ENCODE data around the gene MRRF. TPM values are rescaled to one million over a fixed set of nuclear protein-coding genes. Genes with fewer than 3 reads are reported as not detected.

Gene MRRF
- total RNA-seq, 1 experiment from 2014 or later = 42.3 TPM

DNA sequence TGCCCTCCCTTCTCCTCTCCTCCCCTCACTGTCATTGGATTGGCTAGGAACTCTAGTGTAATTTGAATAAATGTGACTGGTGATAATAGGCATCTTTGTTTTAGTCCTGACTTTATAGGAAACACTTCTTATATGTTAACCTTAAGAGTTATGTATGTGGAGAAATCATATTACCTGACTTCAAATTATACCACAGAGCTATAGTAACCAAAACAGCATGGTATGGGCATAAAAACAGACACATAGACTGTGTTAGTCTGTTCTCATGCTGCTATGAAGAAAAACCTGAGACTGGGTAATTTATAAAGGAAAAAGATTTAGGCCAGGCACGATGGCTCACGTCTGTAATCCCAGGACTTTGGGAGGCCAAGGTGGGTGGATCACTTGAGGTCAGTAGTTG is 9.4 kb downstream of the MRRF start:
- no peaks in the 10 kb centered on the region for H3K27me3 Mint-ChIP-seq (ENCODE audit: low read depth)
- no peak overlapping the region for H3K4me3 Mint-ChIP-seq
- ATAC-seq = no peak
- H3K4me1 Mint-ChIP-seq = no peaks in the 10 kb centered on the region
- peaks cover 17% of the 10 kb centered on the region for H3K9me3 Mint-ChIP-seq
- peaks cover 70% of the 10 kb centered on the region for H3K36me3 Mint-ChIP-seq
- DNase-seq (ENCODE audit: low spot score) = no peak
- POLR2A ChIA-PET = no interaction called here
- CTCF ChIA-PET = no interaction called here
- no peak overlapping the region for H3K27ac Mint-ChIP-seq
- TF ChIP-seq RELA (CRISPR knock-in tag; IDR thresholded peaks at IDR 0.05; ENCODE audit: borderline replicate concordance) (no peak), NFATC4 (CRISPR knock-in tag; IDR thresholded peaks at IDR 0.05) (no peak), ZNF219 (CRISPR knock-in tag; IDR thresholded peaks at IDR 0.05; ENCODE audit: borderline replicate concordance) (no peak), ESRRA (CRISPR knock-in tag; IDR thresholded peaks at IDR 0.05; ENCODE audit: borderline replicate concordance) (no peak)
- TF ChIP-seq, protein P1, sequence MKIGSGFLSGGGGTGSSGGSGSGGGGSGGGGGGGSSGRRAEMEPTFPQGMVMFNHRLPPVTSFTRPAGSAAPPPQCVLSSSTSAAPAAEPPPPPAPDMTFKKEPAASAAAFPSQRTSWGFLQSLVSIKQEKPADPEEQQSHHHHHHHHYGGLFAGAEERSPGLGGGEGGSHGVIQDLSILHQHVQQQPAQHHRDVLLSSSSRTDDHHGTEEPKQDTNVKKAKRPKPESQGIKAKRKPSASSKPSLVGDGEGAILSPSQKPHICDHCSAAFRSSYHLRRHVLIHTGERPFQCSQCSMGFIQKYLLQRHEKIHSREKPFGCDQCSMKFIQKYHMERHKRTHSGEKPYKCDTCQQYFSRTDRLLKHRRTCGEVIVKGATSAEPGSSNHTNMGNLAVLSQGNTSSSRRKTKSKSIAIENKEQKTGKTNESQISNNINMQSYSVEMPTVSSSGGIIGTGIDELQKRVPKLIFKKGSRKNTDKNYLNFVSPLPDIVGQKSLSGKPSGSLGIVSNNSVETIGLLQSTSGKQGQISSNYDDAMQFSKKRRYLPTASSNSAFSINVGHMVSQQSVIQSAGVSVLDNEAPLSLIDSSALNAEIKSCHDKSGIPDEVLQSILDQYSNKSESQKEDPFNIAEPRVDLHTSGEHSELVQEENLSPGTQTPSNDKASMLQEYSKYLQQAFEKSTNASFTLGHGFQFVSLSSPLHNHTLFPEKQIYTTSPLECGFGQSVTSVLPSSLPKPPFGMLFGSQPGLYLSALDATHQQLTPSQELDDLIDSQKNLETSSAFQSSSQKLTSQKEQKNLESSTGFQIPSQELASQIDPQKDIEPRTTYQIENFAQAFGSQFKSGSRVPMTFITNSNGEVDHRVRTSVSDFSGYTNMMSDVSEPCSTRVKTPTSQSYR (CRISPR knock-in tag; IDR thresholded peaks at IDR 0.05) = no peak
- TF ChIP-seq, protein P2, sequence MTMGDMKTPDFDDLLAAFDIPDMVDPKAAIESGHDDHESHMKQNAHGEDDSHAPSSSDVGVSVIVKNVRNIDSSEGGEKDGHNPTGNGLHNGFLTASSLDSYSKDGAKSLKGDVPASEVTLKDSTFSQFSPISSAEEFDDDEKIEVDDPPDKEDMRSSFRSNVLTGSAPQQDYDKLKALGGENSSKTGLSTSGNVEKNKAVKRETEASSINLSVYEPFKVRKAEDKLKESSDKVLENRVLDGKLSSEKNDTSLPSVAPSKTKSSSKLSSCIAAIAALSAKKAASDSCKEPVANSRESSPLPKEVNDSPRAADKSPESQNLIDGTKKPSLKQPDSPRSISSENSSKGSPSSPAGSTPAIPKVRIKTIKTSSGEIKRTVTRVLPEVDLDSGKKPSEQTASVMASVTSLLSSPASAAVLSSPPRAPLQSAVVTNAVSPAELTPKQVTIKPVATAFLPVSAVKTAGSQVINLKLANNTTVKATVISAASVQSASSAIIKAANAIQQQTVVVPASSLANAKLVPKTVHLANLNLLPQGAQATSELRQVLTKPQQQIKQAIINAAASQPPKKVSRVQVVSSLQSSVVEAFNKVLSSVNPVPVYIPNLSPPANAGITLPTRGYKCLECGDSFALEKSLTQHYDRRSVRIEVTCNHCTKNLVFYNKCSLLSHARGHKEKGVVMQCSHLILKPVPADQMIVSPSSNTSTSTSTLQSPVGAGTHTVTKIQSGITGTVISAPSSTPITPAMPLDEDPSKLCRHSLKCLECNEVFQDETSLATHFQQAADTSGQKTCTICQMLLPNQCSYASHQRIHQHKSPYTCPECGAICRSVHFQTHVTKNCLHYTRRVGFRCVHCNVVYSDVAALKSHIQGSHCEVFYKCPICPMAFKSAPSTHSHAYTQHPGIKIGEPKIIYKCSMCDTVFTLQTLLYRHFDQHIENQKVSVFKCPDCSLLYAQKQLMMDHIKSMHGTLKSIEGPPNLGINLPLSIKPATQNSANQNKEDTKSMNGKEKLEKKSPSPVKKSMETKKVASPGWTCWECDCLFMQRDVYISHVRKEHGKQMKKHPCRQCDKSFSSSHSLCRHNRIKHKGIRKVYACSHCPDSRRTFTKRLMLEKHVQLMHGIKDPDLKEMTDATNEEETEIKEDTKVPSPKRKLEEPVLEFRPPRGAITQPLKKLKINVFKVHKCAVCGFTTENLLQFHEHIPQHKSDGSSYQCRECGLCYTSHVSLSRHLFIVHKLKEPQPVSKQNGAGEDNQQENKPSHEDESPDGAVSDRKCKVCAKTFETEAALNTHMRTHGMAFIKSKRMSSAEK (CRISPR knock-in tag; IDR thresholded peaks at IDR 0.05; ENCODE audit: borderline replicate concordance) = no peak

DNA sequence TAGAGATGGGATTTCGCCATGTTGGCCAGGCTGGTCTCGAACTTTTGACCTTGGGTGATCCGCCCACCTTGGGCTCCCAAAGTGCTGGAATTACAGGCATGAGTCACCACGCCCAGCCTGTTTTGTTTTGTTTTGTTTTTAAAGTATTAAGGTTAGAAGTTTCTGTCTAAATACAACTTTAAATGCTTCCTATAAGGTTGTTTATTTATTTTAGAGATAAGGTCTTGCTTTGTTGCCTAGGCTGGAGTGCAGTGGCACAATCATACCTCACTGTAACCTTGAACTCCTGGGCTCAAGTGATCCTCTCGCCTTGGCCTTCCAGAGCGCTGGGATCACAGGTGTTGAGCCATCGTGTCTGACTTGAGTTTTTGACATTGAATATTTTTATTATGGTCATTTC is 11.4 kb downstream of the MRRF start:
- POLR2A ChIA-PET = no interaction called here
- DNase-seq (ENCODE audit: low spot score) = no peak
- H3K4me3 Mint-ChIP-seq = no peak overlapping the region
- peaks cover 17% of the 10 kb centered on the region for H3K9me3 Mint-ChIP-seq
- no peak overlapping the region for H3K27ac Mint-ChIP-seq
- no peaks in the 10 kb centered on the region for H3K27me3 Mint-ChIP-seq (ENCODE audit: low read depth)
- CTCF ChIA-PET = interaction anchor here (0.5 kb wide), 1 partner anchor 29 kb away, joined by 5 read pairs; no protein-coding TSS in a partner anchor
- peaks cover 9% of the 10 kb centered on the region for H3K4me1 Mint-ChIP-seq
- H3K36me3 Mint-ChIP-seq = peaks cover 77% of the 10 kb centered on the region
- ATAC-seq = no peak
- TF ChIP-seq, protein P3, sequence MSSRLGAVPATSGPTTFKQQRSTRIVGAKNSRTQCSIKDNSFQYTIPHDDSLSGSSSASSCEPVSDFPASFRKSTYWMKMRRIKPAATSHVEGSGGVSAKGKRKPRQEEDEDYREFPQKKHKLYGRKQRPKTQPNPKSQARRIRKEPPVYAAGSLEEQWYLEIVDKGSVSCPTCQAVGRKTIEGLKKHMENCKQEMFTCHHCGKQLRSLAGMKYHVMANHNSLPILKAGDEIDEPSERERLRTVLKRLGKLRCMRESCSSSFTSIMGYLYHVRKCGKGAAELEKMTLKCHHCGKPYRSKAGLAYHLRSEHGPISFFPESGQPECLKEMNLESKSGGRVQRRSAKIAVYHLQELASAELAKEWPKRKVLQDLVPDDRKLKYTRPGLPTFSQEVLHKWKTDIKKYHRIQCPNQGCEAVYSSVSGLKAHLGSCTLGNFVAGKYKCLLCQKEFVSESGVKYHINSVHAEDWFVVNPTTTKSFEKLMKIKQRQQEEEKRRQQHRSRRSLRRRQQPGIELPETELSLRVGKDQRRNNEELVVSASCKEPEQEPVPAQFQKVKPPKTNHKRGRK (CRISPR knock-in tag; IDR thresholded peaks at IDR 0.05; ENCODE audit: borderline replicate concordance) = no peak
- TF ChIP-seq KAT7 (CRISPR knock-in tag; IDR thresholded peaks at IDR 0.05; ENCODE audit: borderline replicate concordance) (no peak), ZBTB21 (CRISPR knock-in tag; IDR thresholded peaks at IDR 0.05; ENCODE audit: borderline replicate concordance) (no peak), GABPB1 (CRISPR knock-in tag; IDR thresholded peaks at IDR 0.05) (no peak), ZNF219 (CRISPR knock-in tag; IDR thresholded peaks at IDR 0.05; ENCODE audit: borderline replicate concordance) (no peak)
- TF ChIP-seq, protein P1 (CRISPR knock-in tag; IDR thresholded peaks at IDR 0.05) = no peak
- TF ChIP-seq, protein P4, sequence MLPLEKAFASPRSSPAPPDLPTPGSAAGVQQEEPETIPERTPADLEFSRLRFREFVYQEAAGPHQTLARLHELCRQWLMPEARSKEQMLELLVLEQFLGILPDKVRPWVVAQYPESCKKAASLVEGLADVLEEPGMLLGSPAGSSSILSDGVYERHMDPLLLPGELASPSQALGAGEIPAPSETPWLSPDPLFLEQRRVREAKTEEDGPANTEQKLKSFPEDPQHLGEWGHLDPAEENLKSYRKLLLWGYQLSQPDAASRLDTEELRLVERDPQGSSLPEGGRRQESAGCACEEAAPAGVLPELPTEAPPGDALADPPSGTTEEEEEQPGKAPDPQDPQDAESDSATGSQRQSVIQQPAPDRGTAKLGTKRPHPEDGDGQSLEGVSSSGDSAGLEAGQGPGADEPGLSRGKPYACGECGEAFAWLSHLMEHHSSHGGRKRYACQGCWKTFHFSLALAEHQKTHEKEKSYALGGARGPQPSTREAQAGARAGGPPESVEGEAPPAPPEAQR (CRISPR knock-in tag; IDR thresholded peaks at IDR 0.05) = no peak
- TF ChIP-seq, protein P5, sequence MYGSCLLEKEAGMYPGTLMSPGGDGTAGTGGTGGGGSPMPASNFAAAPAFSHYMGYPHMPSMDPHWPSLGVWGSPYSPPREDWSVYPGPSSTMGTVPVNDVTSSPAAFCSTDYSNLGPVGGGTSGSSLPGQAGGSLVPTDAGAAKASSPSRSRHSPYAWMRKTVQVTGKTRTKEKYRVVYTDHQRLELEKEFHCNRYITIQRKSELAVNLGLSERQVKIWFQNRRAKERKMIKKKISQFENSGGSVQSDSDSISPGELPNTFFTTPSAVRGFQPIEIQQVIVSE (CRISPR knock-in tag; IDR thresholded peaks at IDR 0.05; ENCODE audit: borderline replicate concordance) = no peak
- TF ChIP-seq, protein P6, sequence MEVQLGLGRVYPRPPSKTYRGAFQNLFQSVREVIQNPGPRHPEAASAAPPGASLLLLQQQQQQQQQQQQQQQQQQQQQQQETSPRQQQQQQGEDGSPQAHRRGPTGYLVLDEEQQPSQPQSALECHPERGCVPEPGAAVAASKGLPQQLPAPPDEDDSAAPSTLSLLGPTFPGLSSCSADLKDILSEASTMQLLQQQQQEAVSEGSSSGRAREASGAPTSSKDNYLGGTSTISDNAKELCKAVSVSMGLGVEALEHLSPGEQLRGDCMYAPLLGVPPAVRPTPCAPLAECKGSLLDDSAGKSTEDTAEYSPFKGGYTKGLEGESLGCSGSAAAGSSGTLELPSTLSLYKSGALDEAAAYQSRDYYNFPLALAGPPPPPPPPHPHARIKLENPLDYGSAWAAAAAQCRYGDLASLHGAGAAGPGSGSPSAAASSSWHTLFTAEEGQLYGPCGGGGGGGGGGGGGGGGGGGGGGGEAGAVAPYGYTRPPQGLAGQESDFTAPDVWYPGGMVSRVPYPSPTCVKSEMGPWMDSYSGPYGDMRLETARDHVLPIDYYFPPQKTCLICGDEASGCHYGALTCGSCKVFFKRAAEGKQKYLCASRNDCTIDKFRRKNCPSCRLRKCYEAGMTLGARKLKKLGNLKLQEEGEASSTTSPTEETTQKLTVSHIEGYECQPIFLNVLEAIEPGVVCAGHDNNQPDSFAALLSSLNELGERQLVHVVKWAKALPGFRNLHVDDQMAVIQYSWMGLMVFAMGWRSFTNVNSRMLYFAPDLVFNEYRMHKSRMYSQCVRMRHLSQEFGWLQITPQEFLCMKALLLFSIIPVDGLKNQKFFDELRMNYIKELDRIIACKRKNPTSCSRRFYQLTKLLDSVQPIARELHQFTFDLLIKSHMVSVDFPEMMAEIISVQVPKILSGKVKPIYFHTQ (CRISPR knock-in tag; IDR thresholded peaks at IDR 0.05) = no peak
- TF ChIP-seq, protein P7, sequence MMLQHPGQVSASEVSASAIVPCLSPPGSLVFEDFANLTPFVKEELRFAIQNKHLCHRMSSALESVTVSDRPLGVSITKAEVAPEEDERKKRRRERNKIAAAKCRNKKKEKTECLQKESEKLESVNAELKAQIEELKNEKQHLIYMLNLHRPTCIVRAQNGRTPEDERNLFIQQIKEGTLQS (CRISPR knock-in tag; conservative IDR thresholded peaks at IDR 0.05) = no peak
- TF ChIP-seq, protein P8, sequence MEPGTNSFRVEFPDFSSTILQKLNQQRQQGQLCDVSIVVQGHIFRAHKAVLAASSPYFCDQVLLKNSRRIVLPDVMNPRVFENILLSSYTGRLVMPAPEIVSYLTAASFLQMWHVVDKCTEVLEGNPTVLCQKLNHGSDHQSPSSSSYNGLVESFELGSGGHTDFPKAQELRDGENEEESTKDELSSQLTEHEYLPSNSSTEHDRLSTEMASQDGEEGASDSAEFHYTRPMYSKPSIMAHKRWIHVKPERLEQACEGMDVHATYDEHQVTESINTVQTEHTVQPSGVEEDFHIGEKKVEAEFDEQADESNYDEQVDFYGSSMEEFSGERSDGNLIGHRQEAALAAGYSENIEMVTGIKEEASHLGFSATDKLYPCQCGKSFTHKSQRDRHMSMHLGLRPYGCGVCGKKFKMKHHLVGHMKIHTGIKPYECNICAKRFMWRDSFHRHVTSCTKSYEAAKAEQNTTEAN (CRISPR knock-in tag; IDR thresholded peaks at IDR 0.05) = no peak
